HepG2 (cell line): ENCODE results near the gene GLE1. TPM values are rescaled to one million over a fixed set of nuclear protein-coding genes. Genes with fewer than 3 reads are reported as not detected.

Source experiments
- ATAC-seq: fragments of 200-7000 bp; cut with Tn5 transposase; 3 replicates; pipeline ENCODE4 v1.9.1; 2020; ENCODE audit warnings: mild to moderate bottlenecking, moderate library complexity
- BruUV-seq: library from RNA; stranded (reverse); fragments of 400-500 nt; replicated peaks from 2 replicates; lab custom pipeline; 2021; lab: Mats Ljungman, UMichigan
- CTCF ChIA-PET: fragments of 300-600 bp; formaldehyde crosslinking; extraction: SDS; loops from one replicate; lab custom pipeline; 2021; ENCODE audit warnings: low total read pairs, inconsistent platforms, low intra/inter-chr PET ratio; lab: Yijun Ruan, JAX
- POLR2A ChIA-PET: fragments of 350-600 bp; sonication (Branson Sonifier 250); formaldehyde crosslinking; loops from one replicate; lab custom pipeline; 2020; ENCODE audit warnings: antibody characterized with exemption, inconsistent platforms; lab: Yijun Ruan, JAX
- DNase-seq: peaks from one replicate; pipeline ENCODE4 v3.0.0-alpha.2; 2015; ENCODE audit warnings: low spot score
- FAIRE-seq: peaks from 3 replicates; lab custom pipeline; 2011; peaks lifted over from hg19 to GRCh38; lab: Jason Lieb, UNC
- H2AFZ ChIP-seq: one replicate; pipeline ENCODE4 v1.6.1; 2011; ENCODE audit warnings: low read length, inconsistent platforms
- H3K27ac ChIP-seq: fragments of 300-600 bp; 3 replicates; pipeline ENCODE4 v1.8.0; 2011; ENCODE audit warnings: mixed run types, mild to moderate bottlenecking, mixed read lengths, low read length, inconsistent platforms; ENCODE audit not compliant: insufficient read depth; ENCODE audit errors: extremely low read length
- H3K27me3 ChIP-seq, 2 experiments: fragments of 200-600 bp in 1 of 2; 2 replicates in 1 of 2; 3 replicates in 1 of 2; pipeline versions ENCODE4 v1.6.0 to v1.8.0; 2011; ENCODE audit warnings: low read length in 2 of 2, mild to moderate bottlenecking in 2 of 2, moderate library complexity in 2 of 2, inconsistent platforms in 1 of 2; ENCODE audit not compliant: insufficient read depth in 2 of 2, control insufficient read depth in 1 of 2
- H3K36me3 ChIP-seq, 2 experiments: fragments of 200-600 bp in 1 of 2; replicated peaks in 1 of 2; 2 replicates in 1 of 2; 3 replicates in 1 of 2; pipeline versions ENCODE4 v1.5.1 to v1.8.0; 2011; ENCODE audit warnings: low read length in 2 of 2, inconsistent platforms in 1 of 2; ENCODE audit not compliant: insufficient read depth in 2 of 2, control insufficient read depth in 1 of 2
- H3K4me1 ChIP-seq: 2 replicates; pipeline ENCODE4 v1.5.1; 2012; ENCODE audit warnings: low read length, inconsistent platforms; ENCODE audit not compliant: insufficient read depth
- H3K4me2 ChIP-seq: 2 replicates; pipeline ENCODE4 v1.6.0; 2011; ENCODE audit warnings: low read depth, low read length, inconsistent platforms
- H3K4me3 ChIP-seq, 3 experiments: fragments of 200-600 bp in 1 of 3; sonication (generic), shearing (Covaris generic) in 1 of 3; replicated peaks in 1 of 3; 2 replicates each; pipeline ENCODE4 v1.5.1; 2011 to 2016; ENCODE audit warnings: low read length in 3 of 3, inconsistent platforms in 2 of 3, low read depth in 2 of 3, mild to moderate bottlenecking in 2 of 3, control low read depth in 1 of 3, mixed read lengths in 1 of 3; ENCODE audit not compliant: insufficient read depth in 1 of 3
- H3K79me2 ChIP-seq: one replicate; pipeline ENCODE4 v1.6.1; 2011; ENCODE audit warnings: low read length, inconsistent platforms; ENCODE audit not compliant: insufficient read depth
- H3K9ac ChIP-seq: 2 replicates; pipeline ENCODE4 v1.6.0; 2011; ENCODE audit warnings: mild to moderate bottlenecking, low read depth, low read length, inconsistent platforms; ENCODE audit not compliant: insufficient read depth
- H3K9me3 ChIP-seq: 2 replicates; pipeline ENCODE4 v1.5.1; 2012; ENCODE audit warnings: mild to moderate bottlenecking, low read length
- H4K20me1 ChIP-seq: 2 replicates; pipeline ENCODE4 v1.6.0; 2011; ENCODE audit warnings: inconsistent platforms, mild to moderate bottlenecking, low read length, moderate library complexity; ENCODE audit not compliant: insufficient read depth
- ATF6 ChIP-seq: sonication (generic); formaldehyde crosslinking; conservative IDR thresholded peaks from 2 replicates; pipeline ENCODE4 v1.4.0; 2020; ENCODE audit warnings: missing genetic modification reagents
- ELF4 ChIP-seq: sonication (generic); formaldehyde crosslinking; IDR thresholded peaks from 2 replicates; pipeline ENCODE4 v1.5.0; 2020; ENCODE audit warnings: missing genetic modification reagents, mild to moderate bottlenecking, moderate library complexity, borderline replicate concordance
- FIP1L1 ChIP-seq: fragments of 200-400 bp; formaldehyde crosslinking; IDR thresholded peaks from 2 replicates; pipeline ENCODE4 v1.6.1; 2018; ENCODE audit warnings: low read depth, mild to moderate bottlenecking, low read length, moderate library complexity, borderline replicate concordance; ENCODE audit not compliant: insufficient read depth
- FOXJ3 ChIP-seq: sonication (generic); formaldehyde crosslinking; IDR thresholded peaks from 2 replicates; pipeline ENCODE4 v1.4.0; 2020; ENCODE audit warnings: missing genetic modification reagents, mild to moderate bottlenecking, borderline replicate concordance
- HNRNPLL ChIP-seq: fragments of 200-400 bp; formaldehyde crosslinking; IDR thresholded peaks from 2 replicates; pipeline ENCODE4 v1.6.1; 2017; ENCODE audit warnings: mild to moderate bottlenecking, low read depth, low read length; ENCODE audit not compliant: poor library complexity, severe bottlenecking
- KDM6A ChIP-seq: IDR thresholded peaks from 2 replicates; pipeline ENCODE4 v1.6.1; 2016; ENCODE audit warnings: low read depth
- KLF15 ChIP-seq: sonication (generic); formaldehyde crosslinking; IDR thresholded peaks from 2 replicates; pipeline ENCODE4 v1.8.1; 2023; ENCODE audit warnings: borderline replicate concordance, mild to moderate bottlenecking, inconsistent platforms, missing genetic modification reagents, mixed read lengths
- NFYB ChIP-seq: sonication (generic); formaldehyde crosslinking; IDR thresholded peaks from 2 replicates; pipeline ENCODE4 v1.4.0; 2020; ENCODE audit warnings: missing genetic modification reagents
- POGK ChIP-seq: sonication (generic); formaldehyde crosslinking; conservative IDR thresholded peaks from 2 replicates; pipeline ENCODE4 v1.8.0; 2022; ENCODE audit warnings: mild to moderate bottlenecking, moderate library complexity, missing genetic modification reagents
- SRSF4 ChIP-seq: fragments of 200-400 bp; formaldehyde crosslinking; IDR thresholded peaks from one replicate; pipeline ENCODE4 v1.6.1; 2018; ENCODE audit warnings: mild to moderate bottlenecking, low read depth, low read length, moderate library complexity; ENCODE audit not compliant: poor library complexity, severe bottlenecking
- ZNF3 ChIP-seq: IDR thresholded peaks from 2 replicates; pipeline ENCODE4 v1.7.0; 2017; ENCODE audit warnings: inconsistent platforms
- ZNF574 ChIP-seq: sonication (generic); formaldehyde crosslinking; IDR thresholded peaks from 2 replicates; pipeline ENCODE4 v1.4.0; 2020; ENCODE audit warnings: missing genetic modification reagents
- ZNF784 ChIP-seq: sonication (generic); formaldehyde crosslinking; IDR thresholded peaks from 2 replicates; pipeline ENCODE4 v1.5.1; 2020; ENCODE audit warnings: missing genetic modification reagents, mild to moderate bottlenecking, borderline replicate concordance
- ZNF839 ChIP-seq: sonication (generic); formaldehyde crosslinking; IDR thresholded peaks from 2 replicates; pipeline ENCODE4 v1.4.0; 2020; ENCODE audit warnings: missing genetic modification reagents, mild to moderate bottlenecking, borderline replicate concordance
- ZSCAN29 ChIP-seq: sonication (generic); formaldehyde crosslinking; conservative IDR thresholded peaks from 2 replicates; pipeline ENCODE4 v1.4.0; 2020; ENCODE audit warnings: mild to moderate bottlenecking, missing genetic modification reagents
- WGBS: methylation state at CpG from one replicate; pipeline ENCODE4 v1.1.6; 2017; ENCODE audit warnings: low lambda C conversion rate; 5-methylcytosine and 5-hydroxymethylcytosine counted together
- in situ Hi-C: cut with HindIII; loops from 2 replicates; pipeline ENCODE4 v1.10.0; 2017; ENCODE audit warnings: low pct_unique_long_range_greater_than_20kb; ENCODE audit not compliant: extremely low pct_ligation_motif_present
- intact Hi-C: fragments of 100-400 bp; cut with micrococcal nuclease; formaldehyde crosslinking; loops from one replicate; pipeline ENCODE4 v1.10.0; 2022; ENCODE audit not compliant: unreplicated experiment
- polyA plus RNA-seq, 8 experiments: library from polyadenylated mRNA; depleted of rRNA in 3 of 8; stranded (reverse) in 7 of 8; unstranded in 1 of 8; fragments of >200 nt; fragmentation: Illumina TruSeq in 4 of 8; extraction: Trizol in 4 of 8; gene quantifications; 2 replicates each; pipeline versions ENCODE4 v1.2.1 to v1.2.3, GENCODE V29; 2011 to 2016; ENCODE audit warnings: low read depth in 4 of 8, missing spikeins in 1 of 8, mixed read lengths in 1 of 8; ENCODE audit not compliant: insufficient read depth in 1 of 8
- total RNA-seq, 5 experiments: library from RNA; depleted of rRNA; stranded (reverse); fragments of >200 nt; fragmentation: Illumina TruSeq; extraction: Trizol; gene quantifications; 2 replicates each; pipeline ENCODE4 v1.2.3, GENCODE V29; 2016; ENCODE audit warnings: low read depth in 1 of 5

The GLE1 gene
- total and polyA plus RNA-seq, 2 of the 13 experiments (the other 11 are each of a cell fraction or from before 2014, with no cell fraction given), result 14.7 to 28.8 TPM

GRCh38 chr9:128552744-128553440 lies 48.4 kb downstream of the GLE1 start:
- Histone ChIP-seq H3K9me3 (no peaks in the 10 kb centered on the region), H3K4me2 (peak overlapping the region; percentile 84), H3K27me3 (no peaks in the 10 kb centered on the region; a peak in 1 of 5 replicates), H3K27ac (peak overlapping the region; percentile 67), H4K20me1 (peaks cover 22% of the 10 kb centered on the region), H3K4me1 (peaks cover 70% of the 10 kb centered on the region), H3K4me3 (peak overlapping the region; percentile 87 to 95 (median 90)), H3K36me3 (no peaks in the 10 kb centered on the region), H2AFZ (no peak overlapping the region), H3K9ac (peak overlapping the region; percentile 85), H3K79me2 (peaks cover 41% of the 10 kb centered on the region)
- BruUV-seq, result no TSS peak
- intact Hi-C loops (loop anchor here (2.0 to 5.0 kb wide), 2 partner anchors 51 to 84 kb away; partner anchors contain the start of gene GLE1), in situ Hi-C loops (no loop called here)
- 2% methylated on average over 7 of the region's 59 CpGs for WGBS
- FAIRE-seq (no peak), DNase-seq (no peak), ATAC-seq (peak; percentile 25)
- CTCF ChIA-PET, result no interaction called here
- POLR2A ChIA-PET, result interaction anchor here (0.7 to 3.1 kb wide), 7 partner anchors 10 to 277 kb away, joined by 3 to 13 read pairs (median 3); partner anchors contain the start of genes GLE1, GOLGA2 and SWI5
- TF ChIP-seq HNRNPLL (no peak), FOXJ3 (CRISPR knock-in tag) (no peak), KLF15 (no peak), ZSCAN29 (CRISPR knock-in tag) (no peak), ELF4 (CRISPR knock-in tag) (no peak), ZNF574 (no peak; the same call in 1 of the 2 replicates), ZNF839 (no peak; the same call in 1 of the 2 replicates), POGK (CRISPR knock-in tag) (no peak), ZNF784 (CRISPR knock-in tag) (no peak), ZNF3 (CRISPR knock-in tag) (no peak), ATF6 (no peak), FIP1L1 (no peak), NFYB (CRISPR knock-in tag) (no peak), KDM6A (CRISPR knock-in tag) (no peak), SRSF4 (no peak)
